ENCODE results near the gene TP53RK.

TP53RK gene

DNA sequence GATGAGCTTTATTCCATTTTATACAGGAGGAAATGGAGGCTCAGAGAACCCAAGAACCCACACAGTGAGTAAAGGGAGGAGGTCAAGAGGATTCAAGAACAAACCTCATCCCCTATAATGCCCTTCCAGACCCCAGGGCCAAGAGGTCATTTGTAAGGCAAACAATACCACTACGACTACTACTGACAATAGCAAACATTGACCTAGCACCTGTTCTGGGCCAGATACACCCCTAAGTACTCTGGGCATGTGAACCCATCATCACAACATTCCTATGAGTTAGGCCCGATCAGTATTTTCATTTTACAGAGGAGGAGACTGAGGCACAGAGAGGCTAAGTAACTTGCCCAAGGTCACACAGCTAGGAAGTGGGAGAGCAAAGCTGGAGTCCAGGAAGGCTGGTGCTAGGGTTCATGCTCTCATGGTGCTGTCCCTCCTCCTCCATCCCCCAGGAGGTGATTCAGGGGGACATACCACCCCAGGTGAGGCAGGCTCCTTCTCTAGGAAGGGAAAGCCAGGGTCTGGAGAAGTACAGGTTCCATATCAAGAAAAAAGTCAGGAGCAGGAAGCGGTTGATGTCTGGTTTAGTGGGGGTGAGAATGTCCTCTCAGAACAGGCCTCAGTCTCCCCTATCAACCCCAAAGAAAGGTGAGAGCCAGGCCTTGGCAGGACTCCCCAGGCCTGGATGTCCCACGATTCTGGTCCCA lies 51.7 kb downstream of the TP53RK start:
- no peak for DNase-seq

DNA sequence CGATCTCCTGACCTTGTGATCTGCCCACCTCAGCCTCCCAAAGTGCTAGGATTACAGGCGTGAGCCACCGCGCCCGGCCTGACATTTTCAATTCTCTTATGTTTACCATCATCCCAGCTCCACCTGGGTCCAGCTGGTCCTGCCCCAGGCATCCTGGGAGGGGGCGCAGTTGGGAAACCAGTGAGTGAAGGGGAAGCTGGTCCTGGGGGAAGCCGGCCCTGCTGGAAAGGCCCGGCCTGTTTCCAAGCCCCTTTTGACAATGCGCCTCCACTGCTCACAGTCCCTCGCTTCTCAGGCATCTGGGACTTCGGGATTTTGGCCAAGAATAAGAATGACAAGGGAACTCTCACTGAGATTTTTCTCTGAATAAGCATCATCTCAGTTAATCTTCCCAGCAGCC lies 52.2 kb downstream of the TP53RK start:
- no peak for DNase-seq

DNA sequence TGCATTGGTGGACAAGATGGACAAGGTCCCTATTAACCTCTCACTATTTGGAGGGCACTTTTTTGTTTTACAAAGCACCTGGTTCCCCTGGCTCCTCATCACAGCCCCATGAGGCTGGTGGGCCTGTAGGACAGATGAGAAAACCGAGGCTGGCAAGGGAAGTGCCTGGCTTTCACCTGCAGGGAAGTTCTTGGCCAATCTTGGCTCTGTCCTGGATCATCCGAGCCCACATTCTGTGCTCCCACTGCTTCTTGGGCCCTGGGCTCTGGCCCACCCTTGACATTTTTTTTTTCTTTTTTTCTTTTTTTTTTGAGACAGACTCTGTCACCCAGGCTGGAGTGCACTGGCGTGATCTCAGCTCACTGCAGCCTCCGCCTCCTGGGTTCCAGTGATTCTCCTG lies 52.7 kb downstream of the TP53RK start:
- no peak for DNase-seq

DNA sequence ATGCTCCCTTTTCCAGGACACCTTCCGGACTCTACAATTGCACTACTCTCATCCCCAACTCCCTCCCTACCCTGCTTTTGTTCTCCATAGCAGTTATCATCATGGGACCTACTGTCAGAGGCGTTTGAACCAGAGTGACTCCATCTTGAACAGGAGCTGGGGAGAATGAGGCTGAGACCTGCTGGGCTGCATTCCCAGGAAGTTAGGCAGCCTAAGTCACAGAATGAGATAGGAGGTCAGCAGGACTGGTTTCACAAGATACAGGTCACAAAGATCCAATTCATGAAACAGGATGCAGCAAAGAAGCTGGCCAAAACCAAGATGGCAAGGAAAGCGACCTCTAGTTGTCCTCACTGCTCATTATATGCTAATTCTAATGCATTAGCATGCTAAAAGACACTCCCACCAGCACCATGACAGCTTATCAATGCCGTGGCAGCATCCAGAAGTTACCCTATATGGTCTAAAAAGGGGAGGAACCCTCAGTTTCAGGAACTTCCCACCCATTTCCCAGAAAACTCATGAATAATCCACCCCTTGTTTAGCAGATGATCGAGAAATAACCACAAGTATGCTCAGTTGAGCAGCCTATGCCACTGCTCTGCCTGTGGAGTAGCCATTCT lies 53.6 kb downstream of the TP53RK start:
- DNase-seq: no peak

DNA sequence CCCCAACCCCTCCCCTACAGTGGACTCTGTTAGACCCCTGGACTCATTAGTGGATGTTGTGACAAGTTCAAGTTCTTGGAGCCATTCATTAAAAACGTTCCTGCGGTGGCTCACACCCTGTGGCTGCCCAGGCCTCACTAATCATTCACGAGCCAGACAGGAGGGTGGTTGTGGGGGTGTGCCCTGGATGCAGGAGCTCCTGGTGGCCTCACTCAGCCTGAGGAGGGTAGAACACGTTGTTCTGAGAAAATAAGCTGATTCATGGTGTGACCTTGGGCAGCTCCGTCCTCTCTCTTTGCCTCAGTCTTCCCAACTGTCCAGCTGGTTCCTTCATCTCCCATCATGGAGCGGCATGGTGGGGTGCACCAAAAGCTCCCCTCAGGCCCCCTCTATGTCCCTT lies 54.7 kb downstream of the TP53RK start:
- no peak for DNase-seq

Data from NCI-H226 (cell line).